Neuronal stem cell (in vitro differentiated cells): ENCODE results near the gene FASTK.
"Not testable (repeated sequence)": the region's sequence is repeated elsewhere in the genome, so short reads cannot be mapped to it uniquely, and the experiment has no call there.

Experiments used
- DNase-seq: peaks from one replicate; pipeline ENCODE4 v3.0.0-alpha.2; 2013; ENCODE audit warnings: low spot score
- H2AFZ ChIP-seq: one replicate; pipeline ENCODE4 v1.6.1; 2013; ENCODE audit warnings: mild to moderate bottlenecking, low read length, inconsistent platforms
- H2AK5ac ChIP-seq: 2 replicates; pipeline ENCODE4 v1.6.1; 2013; ENCODE audit warnings: low read depth, mild to moderate bottlenecking, inconsistent platforms, low read length, moderate library complexity, mixed read lengths
- H2BK120ac ChIP-seq: 2 replicates; pipeline ENCODE4 v1.6.1; 2013; ENCODE audit warnings: low read depth, mild to moderate bottlenecking, inconsistent platforms, low read length, moderate library complexity, mixed read lengths
- H2BK12ac ChIP-seq: one replicate; pipeline ENCODE4 v1.6.1; 2013; ENCODE audit warnings: low read length, inconsistent platforms
- H2BK15ac ChIP-seq: 2 replicates; pipeline ENCODE4 v1.6.1; 2013; ENCODE audit warnings: mild to moderate bottlenecking, low read length, inconsistent platforms, mixed read lengths
- H2BK5ac ChIP-seq: one replicate; pipeline ENCODE4 v1.6.1; 2013; ENCODE audit warnings: inconsistent platforms, mild to moderate bottlenecking, low read length, moderate library complexity
- H3K14ac ChIP-seq: one replicate; pipeline ENCODE4 v1.6.1; 2013; ENCODE audit warnings: low read length, inconsistent platforms
- H3K18ac ChIP-seq: 2 replicates; pipeline ENCODE4 v1.6.1; 2013; ENCODE audit warnings: low read length, inconsistent platforms
- H3K23ac ChIP-seq: 2 replicates; pipeline ENCODE4 v1.6.1; 2013; ENCODE audit warnings: low read depth, mild to moderate bottlenecking, mixed read lengths, low read length, inconsistent platforms; ENCODE audit not compliant: poor library complexity
- H3K27ac ChIP-seq: replicated peaks from 3 replicates; pipeline ENCODE4 v1.5.1; 2013; ENCODE audit warnings: low read length, inconsistent platforms
- H3K27me3 ChIP-seq, 3 experiments: 2 replicates each; pipeline ENCODE4 v1.6.1; 2013; ENCODE audit warnings: low read length in 3 of 3, mild to moderate bottlenecking in 2 of 3, inconsistent platforms in 1 of 3, low read depth in 1 of 3, mixed read lengths in 1 of 3, moderate library complexity in 1 of 3; ENCODE audit not compliant: control insufficient read depth in 3 of 3, insufficient read depth in 3 of 3
- H3K36me3 ChIP-seq, 2 donors: replicated peaks in 1 of 2; 2 replicates each; pipeline ENCODE4 v1.6.1; 2013; ENCODE audit warnings: low read length in 2 of 2; ENCODE audit not compliant: control insufficient read depth in 2 of 2, insufficient read depth in 2 of 2
- H3K4ac ChIP-seq: 2 replicates; pipeline ENCODE4 v1.6.1; 2013; ENCODE audit warnings: inconsistent platforms, mild to moderate bottlenecking, low read length, moderate library complexity
- H3K4me1 ChIP-seq, 2 donors: 1 replicate in 1 of 2; 2 replicates in 1 of 2; pipeline ENCODE4 v1.6.1; 2013; ENCODE audit warnings: low read length in 2 of 2, low read depth in 1 of 2; ENCODE audit not compliant: control insufficient read depth in 2 of 2, insufficient read depth in 1 of 2
- H3K4me2 ChIP-seq: one replicate; pipeline ENCODE4 v1.6.1; 2013; ENCODE audit warnings: mild to moderate bottlenecking, low read length, inconsistent platforms; ENCODE audit not compliant: insufficient read depth, poor library complexity, severe bottlenecking
- H3K4me3 ChIP-seq, 2 donors: 2 replicates each; pipeline ENCODE4 v1.5.1; 2013; ENCODE audit warnings: low read length in 2 of 2, mild to moderate bottlenecking in 2 of 2, inconsistent platforms in 1 of 2, moderate library complexity in 1 of 2
- H3K79me1 ChIP-seq: one replicate; pipeline ENCODE4 v1.6.1; 2013; ENCODE audit warnings: low read depth, mild to moderate bottlenecking, inconsistent platforms, low read length, moderate library complexity
- H3K9ac ChIP-seq: one replicate; pipeline ENCODE4 v1.6.1; 2013; ENCODE audit warnings: mild to moderate bottlenecking, low read depth, low read length, inconsistent platforms; ENCODE audit not compliant: poor library complexity
- H3K9me3 ChIP-seq, 2 donors: replicated peaks in 1 of 2; 2 replicates each; pipeline versions ENCODE3 to v1.6.1; 2013; ENCODE audit warnings: low read length in 2 of 2, mild to moderate bottlenecking in 2 of 2, inconsistent platforms in 1 of 2, low read depth in 1 of 2, mixed read lengths in 1 of 2, moderate library complexity in 1 of 2; ENCODE audit not compliant: control insufficient read depth in 2 of 2, insufficient read depth in 1 of 2
- H4K8ac ChIP-seq: one replicate; pipeline ENCODE4 v1.6.1; 2013; ENCODE audit warnings: low read depth, mild to moderate bottlenecking, inconsistent platforms, low read length, moderate library complexity
- H4K91ac ChIP-seq: one replicate; pipeline ENCODE4 v1.6.1; 2013; ENCODE audit warnings: low read length, low read depth, mild to moderate bottlenecking, inconsistent platforms; ENCODE audit not compliant: poor library complexity
- WGBS, 2 donors: extraction: QIAGEN DNeasy Blood & Tissue Kit; methylation state at CpG; one replicate each; pipeline ENCODE4 v1.1.7; 2013; ENCODE audit warnings: missing lambda C conversion rate in 2 of 2, mixed read lengths in 1 of 2; ENCODE audit not compliant: insufficient read length in 2 of 2, insufficient replicate concordance in 1 of 2; ENCODE audit errors: extremely low coverage in 2 of 2; 5-methylcytosine and 5-hydroxymethylcytosine counted together

Gene FASTK

GRCh38 chr7:151043449-151043848 is 37.2 kb downstream of the FASTK start:
- H3K14ac ChIP-seq, H3K9me3 ChIP-seq, DNase-seq, H2BK12ac ChIP-seq, H3K23ac ChIP-seq, H3K27me3 ChIP-seq, H4K8ac ChIP-seq, H3K36me3 ChIP-seq, H2BK15ac ChIP-seq, H3K27ac ChIP-seq, H3K4me3 ChIP-seq, H4K91ac ChIP-seq, H2AFZ ChIP-seq, H3K4me1 ChIP-seq, H2BK5ac ChIP-seq, H2AK5ac ChIP-seq, H3K79me1 ChIP-seq, H3K4ac ChIP-seq, H3K4me2 ChIP-seq, H2BK120ac ChIP-seq, H3K18ac ChIP-seq: not testable (repeated sequence)
- H3K9ac ChIP-seq = peak overlapping the region; percentile 12
- no CpG with 5 or more reads among the region's 10 CpGs for WGBS, 2 donors

GRCh38 chr7:151040616-151041375 is 39.8 kb downstream of the FASTK start:
- Histone ChIP-seq H3K14ac (peak overlapping the region; percentile 56), H4K8ac (no peak overlapping the region), H3K4me1 (peaks cover 0 to 9% of the 10 kb centered on the region in 2 donors), H3K36me3 (peaks cover 6 to 19% of the 10 kb centered on the region in 2 donors), H2BK120ac (no peak overlapping the region), H3K27me3 (no peaks in the 10 kb centered on the region), H3K4ac (no peak overlapping the region), H3K27ac (no peak overlapping the region), H3K79me1 (no peaks in the 10 kb centered on the region), H3K9me3 (no peaks in the 10 kb centered on the region), H4K91ac (no peak overlapping the region), H3K4me2 (no peak overlapping the region), H2BK5ac (peak overlapping the region; percentile 0), H2AK5ac (peak overlapping the region; percentile 56), H3K18ac (peak overlapping the region; percentile 17), H3K4me3 (no peak overlapping the region), H3K23ac (peak overlapping the region; percentile 73), H2AFZ (no peak overlapping the region), H2BK12ac (peak overlapping the region; percentile 58), H3K9ac (peak overlapping the region; percentile 60), H2BK15ac (no peak overlapping the region)
- no CpG with 5 or more reads among the region's 30 CpGs for WGBS, 2 donors
- no peak for DNase-seq

GRCh38 chr7:151039850-151040548 is 40.6 kb downstream of the FASTK start:
- Histone ChIP-seq H3K4me2 (no peak overlapping the region), H3K9ac (peak overlapping the region; percentile 21), H3K36me3 (peaks cover 11 to 23% of the 10 kb centered on the region in 2 donors), H4K91ac (no peak overlapping the region), H2AK5ac (no peak overlapping the region), H3K4me3 (no peak overlapping the region), H2BK120ac (no peak overlapping the region), H3K4me1 (peaks cover 0 to 9% of the 10 kb centered on the region in 2 donors), H3K27me3 (no peaks in the 10 kb centered on the region), H4K8ac (no peak overlapping the region), H2BK5ac (no peak overlapping the region), H2BK15ac (no peak overlapping the region), H3K4ac (no peak overlapping the region), H3K9me3 (no peaks in the 10 kb centered on the region), H3K79me1 (no peaks in the 10 kb centered on the region), H2BK12ac (peak overlapping the region; percentile 10), H3K27ac (no peak overlapping the region), H3K14ac (no peak overlapping the region), H3K18ac (no peak overlapping the region), H2AFZ (no peak overlapping the region), H3K23ac (peak overlapping the region; percentile 73)
- no peak for DNase-seq
- no CpG with 5 or more reads among the region's 18 CpGs for WGBS, 2 donors
